Right lobe of liver (tissue), 4 donors: ENCODE measurements around the gene CD22.

Experiments
- CTCF ChIP-seq, 4 donors: fragments of 200-600 bp in 3 of 4; fragments of 450-650 bp in 1 of 4; IDR thresholded peaks; one replicate each; pipeline versions ENCODE4 v1.5.1 to v1.8.0; 2016 to 2022; ENCODE audit warnings: antibody characterized with exemption in 4 of 4, mild to moderate bottlenecking in 2 of 4
- POLR2A ChIP-seq: fragments of 450-650 bp; IDR thresholded peaks from one replicate; pipeline ENCODE4 v1.6.1; 2017; ENCODE audit warnings: antibody characterized with exemption, mild to moderate bottlenecking
- donor health status: DM: no; HTN: no; CAD: no.
- donor health status: DM: no; HTN: no; CAD: no.
- donor health status: DM: no; HTN: yes; CAD: no.

GRCh38 chr19:35347171-35347929 is 18.4 kb downstream of the CD22 start, which contains the start of gene FFAR1:
- TF ChIP-seq CTCF (IDR thresholded peaks at IDR 0.05) (no peak), POLR2A (no peak)
